ENCODE data around the gene WASF3. TPM values are rescaled to one million over a fixed set of nuclear protein-coding genes. Genes with fewer than 3 reads are reported as not detected.
A peak's percentile ranks its signal among the peaks of the same experiment; 100 is the strongest.

WASF3 gene
- total RNA-seq, 1 experiment from 2014 or later = 3.4 TPM

- RAD21 ChIA-PET (ENCODE audit: low non-redundant PET in 1 of 2, low total read pairs in 2 of 2, uncharacterized antibody in 2 of 2, unreplicated experiment in 2 of 2) = no interaction called here
- peak overlapping the region; percentile 29; the same call in 1 of the 2 replicates for H3K27ac ChIP-seq (ENCODE audit: low read depth, low read length)
- CTCF ChIA-PET = no interaction called here
- peak overlapping the region; percentile 45 for H3K4me2 ChIP-seq (ENCODE audit: low read length)
- H3K36me3 ChIP-seq (ENCODE audit: control insufficient read depth in 1 of 2, insufficient read depth in 2 of 2, low read length in 2 of 2) = no peaks in the 10 kb centered on the region
- ATAC-seq (no peak), DNase-seq (ENCODE audit: low read depth, low spot score) (no peak)
- no peaks in the 10 kb centered on the region for H4K20me1 ChIP-seq (ENCODE audit: insufficient read depth)
- H3K79me2 ChIP-seq (ENCODE audit: insufficient read depth, low read length) = no peaks in the 10 kb centered on the region
- BruUV-seq (replicated peaks) = no TSS peak
- H3K9ac ChIP-seq (ENCODE audit: low read length) = no peak overlapping the region
- intact Hi-C loops (cut with micrococcal nuclease) = no loop called here
- H3K4me1 ChIP-seq (ENCODE audit: control insufficient read depth in 1 of 2, insufficient read depth in 2 of 2, low read length in 2 of 2) = peaks cover 0 to 5% of the 10 kb centered on the region in 2 experiments; a peak in 1 of 4 replicates
- H2AFZ ChIP-seq (ENCODE audit: low read depth, low read length, poor library complexity, severe bottlenecking) = no peak overlapping the region
- peak overlapping the region; percentile 11 to 41; a peak in 3 of 4 replicates for H3K4me3 ChIP-seq (replicated peaks in 1 of 2; ENCODE audit: low read depth in 1 of 2, low read length in 2 of 2)
- TF ChIP-seq ZFX (IDR thresholded peaks at IDR 0.05) = peak; percentile 61
- no peak for TF ChIP-seq EZH2 (IDR thresholded peaks at IDR 0.05)
- POLR2A ChIA-PET = no interaction called here
- H3K27me3 ChIP-seq (ENCODE audit: insufficient read depth, low read length) = peaks cover 27% of the 10 kb centered on the region; the same call in 1 of the 2 replicates
- no peaks in the 10 kb centered on the region for H3K9me2 ChIP-seq (ENCODE audit: insufficient read depth)
- no peaks in the 10 kb centered on the region for H3K9me3 ChIP-seq (ENCODE audit: control insufficient read depth in 1 of 2, insufficient read depth in 1 of 2, low read depth in 1 of 2, low read length in 2 of 2)
These were observed 757 bp downstream of the WASF3 start for GRCh38 chr13:26558074-26558805.

DNA sequence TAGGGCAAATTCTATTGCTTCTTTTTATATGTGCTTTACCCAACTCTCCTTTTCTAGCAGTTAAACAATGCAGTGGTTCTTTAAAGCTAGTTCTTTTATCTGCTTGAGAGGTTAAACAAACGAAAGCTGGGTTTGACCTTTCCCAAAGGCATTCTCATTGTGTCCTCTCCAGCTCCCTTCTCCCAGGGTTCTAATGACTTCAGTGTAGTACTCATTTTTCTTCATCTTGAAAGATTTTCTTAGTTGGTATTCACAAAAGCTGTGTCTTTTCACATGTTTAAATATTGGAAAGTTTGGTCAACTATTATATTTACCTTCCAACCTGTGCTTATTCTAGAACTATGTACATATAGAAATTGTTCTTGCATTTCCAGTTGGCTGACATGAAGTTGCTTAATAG is 1.5 kb downstream of the WASF3 start:
- Histone ChIP-seq H3K36me3 (ENCODE audit: control insufficient read depth in 1 of 2, insufficient read depth in 2 of 2, low read length in 2 of 2) (no peaks in the 10 kb centered on the region), H3K9me3 (ENCODE audit: control insufficient read depth in 1 of 2, insufficient read depth in 1 of 2, low read depth in 1 of 2, low read length in 2 of 2) (no peaks in the 10 kb centered on the region), H3K79me2 (ENCODE audit: insufficient read depth, low read length) (no peaks in the 10 kb centered on the region), H3K27ac (ENCODE audit: low read depth, low read length) (no peak overlapping the region), H3K4me3 (replicated peaks in 1 of 2; ENCODE audit: low read depth in 1 of 2, low read length in 2 of 2) (no peak overlapping the region), H3K4me2 (ENCODE audit: low read length) (no peak overlapping the region), H3K4me1 (ENCODE audit: control insufficient read depth in 1 of 2, insufficient read depth in 2 of 2, low read length in 2 of 2) (peaks cover 0 to 5% of the 10 kb centered on the region in 2 experiments; a peak in 1 of 4 replicates), H2AFZ (ENCODE audit: low read depth, low read length, poor library complexity, severe bottlenecking) (no peak overlapping the region), H3K9ac (ENCODE audit: low read length) (no peak overlapping the region), H3K27me3 (ENCODE audit: insufficient read depth, low read length) (peaks cover 30% of the 10 kb centered on the region; the same call in 1 of the 2 replicates), H4K20me1 (ENCODE audit: insufficient read depth) (no peaks in the 10 kb centered on the region), H3K9me2 (ENCODE audit: insufficient read depth) (no peaks in the 10 kb centered on the region)
- ATAC-seq (no peak), DNase-seq (ENCODE audit: low read depth, low spot score) (no peak)
- ChIA-PET POLR2A (no interaction called here), RAD21 (ENCODE audit: low non-redundant PET in 1 of 2, low total read pairs in 2 of 2, uncharacterized antibody in 2 of 2, unreplicated experiment in 2 of 2) (no interaction called here), CTCF (no interaction called here)
- intact Hi-C loops (cut with micrococcal nuclease) = no loop called here
- no TSS peak for BruUV-seq (replicated peaks)
- no peak for TF ChIP-seq ZFX (IDR thresholded peaks at IDR 0.05)
- no peak for TF ChIP-seq POLR2AphosphoS5 (IDR thresholded peaks at IDR 0.05; ENCODE audit: low read depth, low read length)
- no peak for TF ChIP-seq RAD21 (IDR thresholded peaks at IDR 0.05; ENCODE audit: low read depth)
- TF ChIP-seq SIN3A (IDR thresholded peaks at IDR 0.05; ENCODE audit: low read depth) = no peak
- TF ChIP-seq, protein P1, sequence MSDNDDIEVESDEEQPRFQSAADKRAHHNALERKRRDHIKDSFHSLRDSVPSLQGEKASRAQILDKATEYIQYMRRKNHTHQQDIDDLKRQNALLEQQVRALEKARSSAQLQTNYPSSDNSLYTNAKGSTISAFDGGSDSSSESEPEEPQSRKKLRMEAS (IDR thresholded peaks at IDR 0.05) = no peak
- no peak for TF ChIP-seq ELF1 (IDR thresholded peaks at IDR 0.05; ENCODE audit: borderline replicate concordance, low read depth)
- TF ChIP-seq, protein P2, sequence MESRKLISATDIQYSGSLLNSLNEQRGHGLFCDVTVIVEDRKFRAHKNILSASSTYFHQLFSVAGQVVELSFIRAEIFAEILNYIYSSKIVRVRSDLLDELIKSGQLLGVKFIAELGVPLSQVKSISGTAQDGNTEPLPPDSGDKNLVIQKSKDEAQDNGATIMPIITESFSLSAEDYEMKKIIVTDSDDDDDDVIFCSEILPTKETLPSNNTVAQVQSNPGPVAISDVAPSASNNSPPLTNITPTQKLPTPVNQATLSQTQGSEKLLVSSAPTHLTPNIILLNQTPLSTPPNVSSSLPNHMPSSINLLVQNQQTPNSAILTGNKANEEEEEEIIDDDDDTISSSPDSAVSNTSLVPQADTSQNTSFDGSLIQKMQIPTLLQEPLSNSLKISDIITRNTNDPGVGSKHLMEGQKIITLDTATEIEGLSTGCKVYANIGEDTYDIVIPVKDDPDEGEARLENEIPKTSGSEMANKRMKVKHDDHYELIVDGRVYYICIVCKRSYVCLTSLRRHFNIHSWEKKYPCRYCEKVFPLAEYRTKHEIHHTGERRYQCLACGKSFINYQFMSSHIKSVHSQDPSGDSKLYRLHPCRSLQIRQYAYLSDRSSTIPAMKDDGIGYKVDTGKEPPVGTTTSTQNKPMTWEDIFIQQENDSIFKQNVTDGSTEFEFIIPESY (IDR thresholded peaks at IDR 0.05; ENCODE audit: extremely low read depth, insufficient replicate concordance, low read length) = no peak
- TF ChIP-seq ZNF274 (IDR thresholded peaks at IDR 0.05; ENCODE audit: low read depth, low read length) = no peak
